OCI-LY1 (cell line): ENCODE results near the gene DAP.

Experiments used
- EZH2 ChIP-seq: fragments of 200-600 bp; sonication (generic), shearing (Covaris generic); IDR thresholded peaks from 2 replicates; pipeline ENCODE4 v1.8.0; 2017; ENCODE audit warnings: borderline replicate concordance, mixed run types, mild to moderate bottlenecking, antibody characterized with exemption, low read length, moderate library complexity, mixed read lengths
- TF ChIP-seq, protein P1 (sequence below): fragments of 200-600 bp; sonication (generic), shearing (Covaris generic); IDR thresholded peaks from 2 replicates; pipeline ENCODE4 v1.5.1; 2017; ENCODE audit warnings: mild to moderate bottlenecking, antibody characterized with exemption, low read length, moderate library complexity, mixed read lengths

DNA sequence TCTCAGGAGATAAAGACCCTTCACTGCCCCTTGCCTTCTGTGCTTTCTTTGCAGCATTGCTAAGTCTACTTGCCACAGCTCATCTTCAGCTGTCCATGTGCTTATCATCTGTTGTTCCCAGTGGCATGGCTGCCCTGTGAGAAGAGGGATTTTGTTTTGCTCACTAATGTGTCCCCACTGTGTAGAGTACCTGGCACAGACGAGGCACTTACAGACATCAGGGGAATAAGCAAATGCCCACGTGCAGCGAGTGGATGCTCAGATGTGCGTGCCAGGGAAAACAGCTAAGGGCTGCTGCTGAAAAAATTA is 31.0 kb downstream of the DAP start:
- TF ChIP-seq, protein P1, sequence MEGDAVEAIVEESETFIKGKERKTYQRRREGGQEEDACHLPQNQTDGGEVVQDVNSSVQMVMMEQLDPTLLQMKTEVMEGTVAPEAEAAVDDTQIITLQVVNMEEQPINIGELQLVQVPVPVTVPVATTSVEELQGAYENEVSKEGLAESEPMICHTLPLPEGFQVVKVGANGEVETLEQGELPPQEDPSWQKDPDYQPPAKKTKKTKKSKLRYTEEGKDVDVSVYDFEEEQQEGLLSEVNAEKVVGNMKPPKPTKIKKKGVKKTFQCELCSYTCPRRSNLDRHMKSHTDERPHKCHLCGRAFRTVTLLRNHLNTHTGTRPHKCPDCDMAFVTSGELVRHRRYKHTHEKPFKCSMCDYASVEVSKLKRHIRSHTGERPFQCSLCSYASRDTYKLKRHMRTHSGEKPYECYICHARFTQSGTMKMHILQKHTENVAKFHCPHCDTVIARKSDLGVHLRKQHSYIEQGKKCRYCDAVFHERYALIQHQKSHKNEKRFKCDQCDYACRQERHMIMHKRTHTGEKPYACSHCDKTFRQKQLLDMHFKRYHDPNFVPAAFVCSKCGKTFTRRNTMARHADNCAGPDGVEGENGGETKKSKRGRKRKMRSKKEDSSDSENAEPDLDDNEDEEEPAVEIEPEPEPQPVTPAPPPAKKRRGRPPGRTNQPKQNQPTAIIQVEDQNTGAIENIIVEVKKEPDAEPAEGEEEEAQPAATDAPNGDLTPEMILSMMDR, result no peak
- TF ChIP-seq EZH2, result no peak
